GM12878 (cell line): ENCODE data around the gene DNAJC15. TPM values are rescaled to one million over a fixed set of nuclear protein-coding genes. Genes with fewer than 3 reads are reported as not detected.

Experiments
- ATAC-seq: fragments of 200-7000 bp; cut with Tn5 transposase; 3 replicates; pipeline ENCODE4 v1.9.1; 2020; ENCODE audit warnings: mild to moderate bottlenecking, moderate library complexity
- BruUV-seq: library from RNA; stranded (reverse); fragments of 400-500 nt; replicated peaks from 2 replicates; lab custom pipeline; 2021; lab: Mats Ljungman, UMichigan
- CTCF ChIA-PET: fragments of 300-600 bp; sonication (Branson Sonifier 250); formaldehyde crosslinking; extraction: SDS; loops from one replicate; lab custom pipeline; 2021; ENCODE audit warnings: inconsistent platforms; lab: Yijun Ruan, JAX
- POLR2A ChIA-PET: fragments of 350-600 bp; formaldehyde crosslinking; extraction: SDS; loops from one replicate; lab custom pipeline; 2021; ENCODE audit warnings: inconsistent platforms; lab: Charles Lee
- RAD21 ChIA-PET: fragments of 300-600 bp; sonication (Branson Sonifier 250); formaldehyde crosslinking; loops from one replicate; lab custom pipeline; 2023; ENCODE audit warnings: antibody characterized with exemption; ENCODE audit not compliant: unreplicated experiment; lab: Charles Lee
- SMC1A ChIA-PET: fragments of 300-600 bp; sonication (Branson Sonifier 250); formaldehyde crosslinking; loops from one replicate; lab custom pipeline; 2023; ENCODE audit not compliant: unreplicated experiment, uncharacterized antibody; lab: Charles Lee
- DNase-seq: peaks from one replicate; pipeline ENCODE4 v3.0.0-alpha.2; 2011; ENCODE audit warnings: low read depth, low spot score
- FAIRE-seq: peaks from 3 replicates; lab custom pipeline; 2011; peaks lifted over from hg19 to GRCh38; lab: Jason Lieb, UNC
- H2AFZ ChIP-seq: 2 replicates; pipeline ENCODE4 v1.6.0; 2011; ENCODE audit warnings: low read depth, low read length, control low read depth; ENCODE audit not compliant: control insufficient read depth
- H3K27ac ChIP-seq: 2 replicates; pipeline ENCODE4 v1.5.1; 2011; ENCODE audit warnings: control low read depth; ENCODE audit not compliant: control insufficient read depth, insufficient read depth
- H3K27me3 ChIP-seq, 2 experiments: replicated peaks in 1 of 2; 2 replicates each; pipeline versions ENCODE4 v1.6.0 to v1.6.1; 2011; ENCODE audit warnings: low read length in 1 of 2; ENCODE audit not compliant: control insufficient read depth in 2 of 2, insufficient read depth in 2 of 2
- H3K36me3 ChIP-seq, 2 experiments: 2 replicates each; pipeline ENCODE4 v1.5.1; 2011; ENCODE audit warnings: low read length in 1 of 2; ENCODE audit not compliant: control insufficient read depth in 2 of 2, insufficient read depth in 2 of 2
- H3K4me1 ChIP-seq: 2 replicates; pipeline ENCODE4 v1.6.1; 2011; ENCODE audit warnings: mild to moderate bottlenecking, low read length, moderate library complexity, mixed read lengths; ENCODE audit not compliant: control insufficient read depth, insufficient read depth
- H3K4me2 ChIP-seq: 2 replicates; pipeline ENCODE4 v1.6.0; 2011; ENCODE audit warnings: control low read depth; ENCODE audit not compliant: control insufficient read depth, insufficient read depth
- H3K4me3 ChIP-seq: fragments of 200-600 bp; sonication (generic); 2 replicates; pipeline ENCODE4 v1.5.1; 2016
- H3K79me2 ChIP-seq: 2 replicates; pipeline ENCODE4 v1.6.0; 2011; ENCODE audit warnings: low read length; ENCODE audit not compliant: control insufficient read depth, insufficient read depth
- H3K9ac ChIP-seq: 2 replicates; pipeline ENCODE4 v1.8.0; 2011; ENCODE audit warnings: low read length, control low read depth, mixed read lengths; ENCODE audit not compliant: control insufficient read depth, insufficient read depth
- H3K9me3 ChIP-seq: replicated peaks from 3 replicates; pipeline ENCODE4 v1.5.1; 2011; ENCODE audit warnings: mild to moderate bottlenecking, low read length; ENCODE audit not compliant: control insufficient read depth, insufficient read depth
- H4K20me1 ChIP-seq: 2 replicates; pipeline ENCODE4 v1.6.0; 2011; ENCODE audit not compliant: control insufficient read depth, insufficient read depth
- NBN ChIP-seq: fragments of 450-650 bp; IDR thresholded peaks from 2 replicates; pipeline ENCODE4 v1.6.1; 2016
- ZBTB33 ChIP-seq: fragments of 450-650 bp; IDR thresholded peaks from 2 replicates; pipeline ENCODE4 v1.6.1; 2017; ENCODE audit warnings: mild to moderate bottlenecking
- ZNF274 ChIP-seq: IDR thresholded peaks from one replicate; pipeline ENCODE4 v1.8.0; 2011; ENCODE audit not compliant: insufficient read length, insufficient read depth
- ZNF592 ChIP-seq: fragments of 450-650 bp; IDR thresholded peaks from 2 replicates; pipeline ENCODE4 v1.6.1; 2017; ENCODE audit warnings: mild to moderate bottlenecking, moderate library complexity
- WGBS: methylation state at CpG from one replicate; pipeline ENCODE4 v1.1.6; 2016; ENCODE audit warnings: low lambda C conversion rate; ENCODE audit not compliant: insufficient replicate concordance, insufficient coverage; ENCODE audit errors: missing lambda C conversion rate; 5-methylcytosine and 5-hydroxymethylcytosine counted together
- in situ Hi-C: fragments of 300-500 bp; cut with MboI; formaldehyde crosslinking; loops from 9 replicates; pipeline ENCODE4 v1.14.3; 2018; ENCODE audit warnings: mixed read lengths
- intact Hi-C: fragments of 100-400 bp; cut with micrococcal nuclease; formaldehyde crosslinking; loops from one replicate; pipeline ENCODE4 v1.14.2; 2022; ENCODE audit not compliant: unreplicated experiment
- polyA plus RNA-seq, 11 experiments: library from polyadenylated mRNA; depleted of rRNA in 4 of 11; unstranded in 6 of 11; stranded (reverse) in 5 of 11; fragments of >200 nt; fragmentation: Nextera tagmentation in 4 of 11; fragmentation: Illumina TruSeq in 1 of 11; extraction: Ambion mirVana in 4 of 11; extraction: Trizol in 1 of 11; gene quantifications; 1 replicate in 1 of 11; 2 replicates in 10 of 11; pipeline versions ENCODE4 v1.2.1 to v1.2.3, GENCODE V29; 2011 to 2016; ENCODE audit warnings: inconsistent platforms in 2 of 11, missing spikeins in 2 of 11, low read depth in 1 of 11
- total RNA-seq, 4 experiments: library from RNA; depleted of rRNA in 3 of 4; stranded (reverse); fragments of >200 nt in 3 of 4; fragmentation: Illumina TruSeq in 1 of 4; extraction: Trizol in 1 of 4; gene quantifications; 2 replicates each; pipeline versions ENCODE4 v1.2.1 to v1.2.3, GENCODE V29; 2013 to 2021

Gene DNAJC15
- total and polyA plus RNA-seq, 10 of the 15 experiments (the other 5 are each of a cell fraction or from before 2014, with no cell fraction given): 13.1 to 104 (median 54.4) TPM

GRCh38 chr13:43033038-43033437 lies 9.7 kb downstream of the DNAJC15 start:
- peaks cover 37% of the 10 kb centered on the region for H3K79me2 ChIP-seq
- no peak overlapping the region for H3K27ac ChIP-seq
- no peak overlapping the region for H3K4me2 ChIP-seq
- ChIA-PET CTCF (interaction anchor here (0.6 to 1.2 kb wide), 3 partner anchors 9 to 183 kb away, joined by 3 to 4 read pairs (median 3); no protein-coding TSS in a partner anchor), RAD21 (no interaction called here), POLR2A (interaction anchor here (1.0 kb wide), 1 partner anchor 10 kb away, joined by 3 read pairs; no protein-coding TSS in a partner anchor), SMC1A (interaction anchor here (2.3 to 4.6 kb wide), 2 partner anchors 10 to 24 kb away, joined by 10 to 20 read pairs; no protein-coding TSS in a partner anchor)
- H3K9ac ChIP-seq: no peak overlapping the region
- no TSS peak for BruUV-seq
- intact Hi-C loops: no loop called here
- in situ Hi-C loops: no loop called here
- no peak overlapping the region for H2AFZ ChIP-seq
- WGBS: 94% methylated on average over 3 of the region's 3 CpGs
- no peaks in the 10 kb centered on the region; the same call in 1 of the 2 replicates for H3K4me1 ChIP-seq
- no peak for TF ChIP-seq ZNF274
- TF ChIP-seq NBN: no peak
- TF ChIP-seq ZNF592: no peak
- TF ChIP-seq ZBTB33: peak; percentile 88
- peaks cover 8 to 10% of the 10 kb centered on the region in 2 experiments; a peak in 3 of 4 replicates for H3K36me3 ChIP-seq
- H3K4me3 ChIP-seq: no peak overlapping the region
- FAIRE-seq (no peak), DNase-seq (no peak), ATAC-seq (no peak)
- no peaks in the 10 kb centered on the region for H3K27me3 ChIP-seq
- H3K9me3 ChIP-seq: peaks cover 6% of the 10 kb centered on the region; the same call in 1 of the 3 replicates
- no peaks in the 10 kb centered on the region; the same call in 1 of the 2 replicates for H4K20me1 ChIP-seq
